ENCODE measurements around the gene CIAO2A.

Gene CIAO2A

DNA sequence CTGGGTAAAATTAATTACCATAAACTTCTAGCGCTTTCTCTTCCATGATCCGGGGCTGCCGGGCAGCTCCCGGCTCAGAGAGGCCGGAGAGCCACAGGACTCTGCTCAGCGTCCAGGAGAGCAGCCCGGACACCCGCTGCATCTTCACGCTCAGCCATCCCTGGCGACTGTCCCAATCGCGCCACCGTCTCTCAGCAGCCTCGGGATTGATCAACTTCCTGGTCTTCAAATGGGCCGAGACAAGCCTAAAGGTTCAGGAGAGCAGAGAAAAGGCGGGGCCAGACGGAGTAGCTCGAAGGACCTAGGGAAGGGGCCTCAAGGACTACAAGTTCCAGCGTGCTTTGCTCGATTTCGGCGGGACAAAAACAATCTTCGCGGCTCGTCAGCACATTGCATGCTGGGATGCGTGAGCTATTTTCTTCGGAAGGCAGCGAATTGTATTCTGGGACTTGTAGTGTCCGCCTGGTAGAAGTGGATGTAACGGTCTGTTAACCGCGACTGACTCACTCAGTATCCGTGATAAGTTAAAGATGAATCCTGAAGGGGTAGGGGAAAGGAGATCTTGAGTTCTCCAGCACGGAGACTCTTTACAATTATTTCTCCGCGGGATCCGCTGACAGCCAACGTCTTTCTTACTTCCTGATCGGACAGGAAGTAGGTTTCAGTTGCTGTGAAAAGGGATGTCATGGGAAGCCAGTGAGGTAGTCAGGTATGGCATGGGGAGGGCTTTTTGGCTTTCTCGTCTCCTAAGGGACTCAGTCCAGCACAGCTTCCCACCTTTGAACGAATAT, at the start of gene CIAO2A:
Gene CIAO2A (minus strand): TSS at position 212 of the 791 bp plus-strand sequence. CDS start 70 bp downstream, at position 142.
- in situ Hi-C loops (cut with HindIII; ENCODE audit: low sequenced_read_pairs) = no loop called here
- peak within 1 kb of the TSS; percentile 85 for H3K4me3 ChIP-seq (ENCODE audit: low read depth, low read length)
- TF ChIP-seq, protein P1, sequence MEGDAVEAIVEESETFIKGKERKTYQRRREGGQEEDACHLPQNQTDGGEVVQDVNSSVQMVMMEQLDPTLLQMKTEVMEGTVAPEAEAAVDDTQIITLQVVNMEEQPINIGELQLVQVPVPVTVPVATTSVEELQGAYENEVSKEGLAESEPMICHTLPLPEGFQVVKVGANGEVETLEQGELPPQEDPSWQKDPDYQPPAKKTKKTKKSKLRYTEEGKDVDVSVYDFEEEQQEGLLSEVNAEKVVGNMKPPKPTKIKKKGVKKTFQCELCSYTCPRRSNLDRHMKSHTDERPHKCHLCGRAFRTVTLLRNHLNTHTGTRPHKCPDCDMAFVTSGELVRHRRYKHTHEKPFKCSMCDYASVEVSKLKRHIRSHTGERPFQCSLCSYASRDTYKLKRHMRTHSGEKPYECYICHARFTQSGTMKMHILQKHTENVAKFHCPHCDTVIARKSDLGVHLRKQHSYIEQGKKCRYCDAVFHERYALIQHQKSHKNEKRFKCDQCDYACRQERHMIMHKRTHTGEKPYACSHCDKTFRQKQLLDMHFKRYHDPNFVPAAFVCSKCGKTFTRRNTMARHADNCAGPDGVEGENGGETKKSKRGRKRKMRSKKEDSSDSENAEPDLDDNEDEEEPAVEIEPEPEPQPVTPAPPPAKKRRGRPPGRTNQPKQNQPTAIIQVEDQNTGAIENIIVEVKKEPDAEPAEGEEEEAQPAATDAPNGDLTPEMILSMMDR (IDR thresholded peaks at IDR 0.05; ENCODE audit: low read depth, low read length, missing control alignments) = no peak
- DNase-seq (ENCODE audit: low read depth) = peak; percentile 97

DNA sequence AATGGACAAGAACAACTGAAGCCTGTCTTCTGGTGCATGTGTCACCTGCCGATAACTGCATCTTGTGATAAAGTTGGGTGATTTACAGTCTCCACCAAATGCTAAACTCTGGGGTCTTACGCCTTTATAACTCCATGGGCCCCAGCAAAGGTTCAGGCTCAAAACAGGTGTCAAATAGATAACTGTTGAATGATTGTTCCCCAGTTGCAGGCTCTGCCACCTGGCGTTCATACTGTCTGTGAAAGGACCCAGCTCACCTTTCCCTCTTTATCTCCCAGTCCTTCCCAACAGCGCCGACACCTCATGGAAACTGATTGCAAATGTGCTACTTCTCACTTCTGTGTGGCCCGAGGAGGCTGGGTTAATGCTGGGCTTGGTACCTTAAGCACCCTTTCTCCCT, 49.6 kb upstream of the CIAO2A start:
- no peak for DNase-seq (ENCODE audit: low read depth)
- in situ Hi-C loops (cut with HindIII; ENCODE audit: low sequenced_read_pairs) = no loop called here

GRCh38 chr15:64141798-64142512, 48.3 kb upstream of the CIAO2A start:
- TF ChIP-seq, protein P1 (IDR thresholded peaks at IDR 0.05; ENCODE audit: low read depth, low read length, missing control alignments) = no peak
- DNase-seq (ENCODE audit: low read depth) = no peak
- in situ Hi-C loops (cut with HindIII; ENCODE audit: low sequenced_read_pairs) = no loop called here
- no peak overlapping the region for H3K4me3 ChIP-seq (ENCODE audit: low read depth, low read length)

More for the DNA sequence above, 49.6 kb upstream of the CIAO2A start:
- no peak overlapping the region for H3K4me3 ChIP-seq (ENCODE audit: low read depth, low read length)
- TF ChIP-seq, protein P1 (IDR thresholded peaks at IDR 0.05; ENCODE audit: low read depth, low read length, missing control alignments) = no peak

GRCh38 chr15:64138331-64138941, 44.8 kb upstream of the CIAO2A start:
- in situ Hi-C loops (cut with HindIII; ENCODE audit: low sequenced_read_pairs) = no loop called here
- TF ChIP-seq, protein P1 (IDR thresholded peaks at IDR 0.05; ENCODE audit: low read depth, low read length, missing control alignments) = no peak
- no peak for DNase-seq (ENCODE audit: low read depth)
- H3K4me3 ChIP-seq (ENCODE audit: low read depth, low read length) = no peak overlapping the region

DNA sequence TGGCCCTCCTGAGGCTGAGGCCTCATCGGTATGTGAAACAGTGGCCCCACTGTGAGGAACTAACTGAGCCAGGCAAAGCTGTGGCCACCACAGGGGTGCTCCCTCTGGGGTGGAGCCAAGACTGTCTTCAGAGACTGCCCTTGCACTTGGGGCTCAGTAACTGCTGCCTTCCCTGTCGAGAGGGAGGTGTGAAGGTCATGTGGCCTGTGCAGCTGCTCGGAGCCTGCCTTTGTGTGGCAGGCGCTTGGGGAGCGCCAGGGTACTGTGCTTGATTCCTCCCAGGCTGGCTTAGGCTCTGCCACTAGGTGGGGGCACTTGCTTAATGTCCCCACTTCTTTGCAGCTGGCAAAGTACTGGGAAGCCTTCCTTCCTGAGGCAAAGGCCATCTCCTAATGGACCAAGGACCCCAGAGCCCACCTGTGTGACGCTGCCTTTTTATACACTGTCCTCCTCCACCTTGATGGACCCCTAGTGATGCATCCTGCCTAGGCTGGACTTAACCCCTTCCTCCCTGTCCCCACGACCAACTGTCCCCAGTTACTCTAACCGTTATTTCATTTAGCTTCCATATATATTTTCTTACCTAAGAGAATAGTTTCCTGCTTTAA, 43.7 kb upstream of the CIAO2A start:
- TF ChIP-seq, protein P1 (IDR thresholded peaks at IDR 0.05; ENCODE audit: low read depth, low read length, missing control alignments) = no peak
- in situ Hi-C loops (cut with HindIII; ENCODE audit: low sequenced_read_pairs) = no loop called here
- no peak for DNase-seq (ENCODE audit: low read depth)
- H3K4me3 ChIP-seq (ENCODE audit: low read depth, low read length) = no peak overlapping the region

GRCh38 chr15:64136347-64136746, 42.7 kb upstream of the CIAO2A start:
- TF ChIP-seq, protein P1 (IDR thresholded peaks at IDR 0.05; ENCODE audit: low read depth, low read length, missing control alignments) = no peak
- no peak for DNase-seq (ENCODE audit: low read depth)
- no peak overlapping the region for H3K4me3 ChIP-seq (ENCODE audit: low read depth, low read length)
- in situ Hi-C loops (cut with HindIII; ENCODE audit: low sequenced_read_pairs) = no loop called here

Data from astrocyte of the cerebellum (primary cell).